ENCODE measurements around the gene FARS2.

GRCh38 chr6:5461365-5461764 is 200.1 kb downstream of the FARS2 start:
- TF ChIP-seq, protein P1, sequence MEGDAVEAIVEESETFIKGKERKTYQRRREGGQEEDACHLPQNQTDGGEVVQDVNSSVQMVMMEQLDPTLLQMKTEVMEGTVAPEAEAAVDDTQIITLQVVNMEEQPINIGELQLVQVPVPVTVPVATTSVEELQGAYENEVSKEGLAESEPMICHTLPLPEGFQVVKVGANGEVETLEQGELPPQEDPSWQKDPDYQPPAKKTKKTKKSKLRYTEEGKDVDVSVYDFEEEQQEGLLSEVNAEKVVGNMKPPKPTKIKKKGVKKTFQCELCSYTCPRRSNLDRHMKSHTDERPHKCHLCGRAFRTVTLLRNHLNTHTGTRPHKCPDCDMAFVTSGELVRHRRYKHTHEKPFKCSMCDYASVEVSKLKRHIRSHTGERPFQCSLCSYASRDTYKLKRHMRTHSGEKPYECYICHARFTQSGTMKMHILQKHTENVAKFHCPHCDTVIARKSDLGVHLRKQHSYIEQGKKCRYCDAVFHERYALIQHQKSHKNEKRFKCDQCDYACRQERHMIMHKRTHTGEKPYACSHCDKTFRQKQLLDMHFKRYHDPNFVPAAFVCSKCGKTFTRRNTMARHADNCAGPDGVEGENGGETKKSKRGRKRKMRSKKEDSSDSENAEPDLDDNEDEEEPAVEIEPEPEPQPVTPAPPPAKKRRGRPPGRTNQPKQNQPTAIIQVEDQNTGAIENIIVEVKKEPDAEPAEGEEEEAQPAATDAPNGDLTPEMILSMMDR (IDR thresholded peaks at IDR 0.05; ENCODE audit: low read depth, low read length): no peak
- TF ChIP-seq EZH2phosphoT487 (IDR thresholded peaks at IDR 0.05; ENCODE audit: low read depth): no peak

Data from OCI-LY3 (cell line).